CD8-positive, alpha-beta memory T cell (primary cell): ENCODE results near the gene OR2C3. TPM values are rescaled to one million over a fixed set of nuclear protein-coding genes. Genes with fewer than 3 reads are reported as not detected.
"Not testable (repeated sequence)": the region's sequence is repeated elsewhere in the genome, so short reads cannot be mapped to it uniquely, and the experiment has no call there.

Experiments
- CTCF ChIA-PET: fragments of 350-600 bp; sonication (Branson Sonifier 250); formaldehyde crosslinking; loops from one replicate; lab custom pipeline; 2021; ENCODE audit warnings: antibody characterized with exemption; lab: Charles Lee
- POLR2A ChIA-PET: fragments of 350-600 bp; sonication (Branson Sonifier 250); formaldehyde crosslinking; loops from one replicate; lab custom pipeline; 2021; ENCODE audit warnings: antibody characterized with exemption; lab: Charles Lee
- DNase-seq, 5 donors: peaks; one replicate each; pipeline versions ENCODE4 v3.0.0 to v3.0.0-alpha.2; 2020 to 2022; ENCODE audit warnings: mixed read lengths in 1 of 5
- H3K27ac ChIP-seq: one replicate; pipeline ENCODE4 v1.7.0; 2013; ENCODE audit warnings: low read depth, mild to moderate bottlenecking, low read length, moderate library complexity
- H3K27me3 ChIP-seq: 2 replicates; pipeline ENCODE4 v1.7.0; 2013; ENCODE audit warnings: low read length, mild to moderate bottlenecking; ENCODE audit not compliant: insufficient read depth, poor library complexity, severe bottlenecking
- H3K36me3 ChIP-seq: 2 replicates; pipeline ENCODE4 v1.7.0; 2013; ENCODE audit warnings: mild to moderate bottlenecking, low read length, moderate library complexity; ENCODE audit not compliant: insufficient read depth
- H3K4me1 ChIP-seq: 2 replicates; pipeline ENCODE4 v1.7.0; 2013; ENCODE audit warnings: mild to moderate bottlenecking, low read length, moderate library complexity; ENCODE audit not compliant: insufficient read depth
- H3K4me3 ChIP-seq: 2 replicates; pipeline ENCODE4 v1.7.0; 2013; ENCODE audit warnings: mild to moderate bottlenecking, low read length
- H3K9me3 ChIP-seq: 2 replicates; pipeline ENCODE4 v1.7.0; 2013; ENCODE audit warnings: mild to moderate bottlenecking, low read length
- H3K27ac Mint-ChIP-seq, 8 donors: one replicate each; pipeline ENCODE4 v1.8.0; 2020 to 2021; ENCODE audit warnings: mixed read lengths in 8 of 8, mild to moderate bottlenecking in 6 of 8, inconsistent platforms in 3 of 8, moderate library complexity in 3 of 8
- H3K27me3 Mint-ChIP-seq, 2 donors: one replicate each; pipeline ENCODE4 v1.8.0; 2020 to 2021; ENCODE audit warnings: mixed read lengths in 2 of 2, mild to moderate bottlenecking in 1 of 2, moderate library complexity in 1 of 2
- H3K36me3 Mint-ChIP-seq, 3 donors: one replicate each; pipeline ENCODE4 v1.8.0; 2020 to 2021; ENCODE audit warnings: mixed read lengths in 3 of 3, inconsistent platforms in 1 of 3, mild to moderate bottlenecking in 1 of 3
- H3K4me1 Mint-ChIP-seq, 3 donors: one replicate each; pipeline ENCODE4 v1.8.0; 2020 to 2021; ENCODE audit warnings: mixed read lengths in 3 of 3, inconsistent platforms in 1 of 3, mild to moderate bottlenecking in 1 of 3
- H3K4me3 Mint-ChIP-seq, 7 donors: one replicate each; pipeline ENCODE4 v1.8.0; 2020 to 2021; ENCODE audit warnings: mixed read lengths in 7 of 7, mild to moderate bottlenecking in 6 of 7, moderate library complexity in 4 of 7, inconsistent platforms in 2 of 7
- H3K9me3 Mint-ChIP-seq, 5 donors: one replicate each; pipeline ENCODE4 v1.8.0; 2020 to 2022; ENCODE audit warnings: mixed read lengths in 5 of 5, mild to moderate bottlenecking in 3 of 5, moderate library complexity in 2 of 5, inconsistent platforms in 1 of 5
- polyA plus RNA-seq: library from polyadenylated mRNA; unstranded; fragments of 300-500 nt; fragmentation: Illumina TruSeq; gene quantifications from one replicate; pipeline ENCODE4 v1.2.3, GENCODE V29; 2021
- total RNA-seq, 2 experiments: library from RNA; stranded (reverse); gene quantifications; one replicate each; pipeline ENCODE4 v1.2.3, GENCODE V29; 2021

OR2C3 gene
- total and polyA plus RNA-seq, 3 experiments from 2014 or later, result not detected

DNA sequence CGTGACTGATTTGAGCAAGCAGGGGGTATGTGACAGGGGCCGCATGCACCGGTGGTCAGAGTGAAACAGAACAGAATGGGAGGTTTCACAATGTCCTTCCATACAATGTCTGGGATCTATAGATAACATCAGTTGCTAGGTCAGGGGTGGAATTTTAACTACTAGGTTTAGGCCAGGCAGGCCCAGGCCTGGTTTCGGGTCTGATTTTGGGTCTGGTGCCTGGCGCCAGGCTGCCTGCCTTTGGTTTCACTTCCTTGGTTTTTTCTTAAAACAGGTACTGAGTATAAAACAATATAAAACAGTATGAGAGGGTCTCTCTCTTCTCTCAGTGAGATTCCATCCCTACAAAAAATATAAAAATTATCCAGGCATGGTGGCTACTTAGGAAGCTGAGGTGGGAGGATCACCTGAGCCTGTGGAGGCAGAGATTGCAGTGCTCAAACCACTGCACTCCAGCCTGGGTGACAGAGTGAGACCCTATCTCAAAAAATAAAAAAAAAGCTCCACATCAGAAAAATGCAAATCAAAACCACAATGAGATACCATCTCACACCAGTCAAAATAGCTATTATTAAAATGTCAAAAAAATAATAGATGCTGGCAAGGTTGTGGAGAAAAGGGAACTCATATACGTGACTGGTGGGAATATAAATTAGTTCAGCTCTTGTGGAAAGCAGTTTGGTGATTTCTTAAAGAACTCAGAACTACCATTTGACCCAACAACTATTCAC is 59.7 kb downstream of the OR2C3 start:
- H3K27ac Mint-ChIP-seq, H3K4me3 ChIP-seq, POLR2A ChIA-PET, H3K27me3 ChIP-seq, H3K27me3 Mint-ChIP-seq, H3K36me3 ChIP-seq, H3K4me3 Mint-ChIP-seq, H3K4me1 ChIP-seq, DNase-seq, H3K9me3 ChIP-seq, H3K4me1 Mint-ChIP-seq, H3K36me3 Mint-ChIP-seq, H3K27ac ChIP-seq: not testable (repeated sequence)
- CTCF ChIA-PET, result interaction anchor here (1.4 to 1.9 kb wide), 2 partner anchors 10 to 104 kb away, joined by 4 to 7 read pairs; no protein-coding TSS in a partner anchor
- peaks cover 0 to 10% (median 1%) of the 10 kb centered on the region in 5 donors for H3K9me3 Mint-ChIP-seq

DNA sequence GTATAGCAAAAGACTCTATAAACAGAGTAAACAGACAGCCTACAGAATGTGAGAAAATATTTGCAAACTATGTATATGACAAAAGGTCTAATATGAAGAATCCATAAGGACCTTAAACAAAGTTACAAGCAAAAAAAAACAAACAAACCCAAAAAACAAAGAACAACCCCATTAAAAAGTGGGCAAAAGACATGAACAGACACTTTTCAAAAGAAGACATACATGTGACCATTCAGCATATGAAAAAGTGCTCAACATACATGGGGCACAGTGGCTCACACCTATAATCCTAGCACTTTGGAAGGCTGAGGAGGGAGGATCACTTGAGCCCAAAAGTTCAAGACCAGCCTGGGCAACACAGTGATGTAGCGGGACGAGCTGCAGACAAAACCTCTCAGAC is 60.4 kb downstream of the OR2C3 start:
- ChIA-PET POLR2A (no interaction called here), CTCF (interaction anchor here (1.9 kb wide), 1 partner anchor 103 kb away, joined by 4 read pairs; no protein-coding TSS in a partner anchor)
- Histone ChIP-seq H3K27ac (no peak overlapping the region), H3K36me3 (no peaks in the 10 kb centered on the region), H3K9me3 (no peaks in the 10 kb centered on the region), H3K4me1 (no peaks in the 10 kb centered on the region), H3K4me3 (no peak overlapping the region), H3K27me3 (no peaks in the 10 kb centered on the region)
- H3K27ac Mint-ChIP-seq, result no peak overlapping the region
- no peaks in the 10 kb centered on the region for H3K36me3 Mint-ChIP-seq
- H3K27me3 Mint-ChIP-seq, result no peaks in the 10 kb centered on the region
- DNase-seq, result no peak
- no peaks in the 10 kb centered on the region for H3K4me1 Mint-ChIP-seq
- H3K4me3 Mint-ChIP-seq, result no peak overlapping the region
- H3K9me3 Mint-ChIP-seq, result peaks cover 0 to 10% (median 1%) of the 10 kb centered on the region in 5 donors

Other genes starting within 250 kb of the OR2C3 start
- 10 to 100 TPM; 21.4 to 21.7 TPM for gene ZNF496, start 204.6 kb downstream of the OR2C3 start, total RNA-seq
- 9.6 TPM for gene ZNF496, start 204.6 kb downstream of the OR2C3 start, polyA plus RNA-seq
- gene NLRP3, start 120.3 kb downstream of the OR2C3 start, total RNA-seq, result 1 to 10 TPM; 1.8 to 2.6 TPM
- gene NLRP3, start 120.3 kb downstream of the OR2C3 start, polyA plus RNA-seq, result 3.0 TPM
- gene OR2B11, start 78.3 kb downstream of the OR2C3 start, total RNA-seq, result not detected
- not detected for gene OR2B11, start 78.3 kb downstream of the OR2C3 start, polyA plus RNA-seq
- gene GCSAML, start 12.7 kb upstream of the OR2C3 start, total RNA-seq, result under 1 TPM; 0.11 to 0.20 TPM
- not detected for gene GCSAML, start 12.7 kb upstream of the OR2C3 start, polyA plus RNA-seq
- not detected for gene OR2G2, start 51.9 kb upstream of the OR2C3 start, total RNA-seq
- not detected for gene OR2G2, start 51.9 kb upstream of the OR2C3 start, polyA plus RNA-seq
- not detected for gene OR2G3, start 69.1 kb upstream of the OR2C3 start, total RNA-seq
- gene OR2G3, start 69.1 kb upstream of the OR2C3 start, polyA plus RNA-seq, result not detected
- gene OR13G1, start 143.3 kb upstream of the OR2C3 start, total RNA-seq, result not detected
- gene OR13G1, start 143.3 kb upstream of the OR2C3 start, polyA plus RNA-seq, result not detected
- not detected for gene OR6F1, start 180.2 kb upstream of the OR2C3 start, total RNA-seq
- not detected for gene OR6F1, start 180.2 kb upstream of the OR2C3 start, polyA plus RNA-seq
- gene OR14K1, start 202.2 kb upstream of the OR2C3 start, total RNA-seq, result not detected
- gene OR14K1, start 202.2 kb upstream of the OR2C3 start, polyA plus RNA-seq, result not detected
- gene OR14A2, start 211.7 kb upstream of the OR2C3 start, total RNA-seq, result not detected
- not detected for gene OR14A2, start 211.7 kb upstream of the OR2C3 start, polyA plus RNA-seq
- not detected for gene OR1C1, start 224.1 kb upstream of the OR2C3 start, total RNA-seq
- gene OR1C1, start 224.1 kb upstream of the OR2C3 start, polyA plus RNA-seq, result not detected